ENCODE measurements around the gene BSPH1.
"Not testable (repeated sequence)": the region's sequence is repeated elsewhere in the genome, so short reads cannot be mapped to it uniquely, and the experiment has no call there.

The BSPH1 gene

DNA sequence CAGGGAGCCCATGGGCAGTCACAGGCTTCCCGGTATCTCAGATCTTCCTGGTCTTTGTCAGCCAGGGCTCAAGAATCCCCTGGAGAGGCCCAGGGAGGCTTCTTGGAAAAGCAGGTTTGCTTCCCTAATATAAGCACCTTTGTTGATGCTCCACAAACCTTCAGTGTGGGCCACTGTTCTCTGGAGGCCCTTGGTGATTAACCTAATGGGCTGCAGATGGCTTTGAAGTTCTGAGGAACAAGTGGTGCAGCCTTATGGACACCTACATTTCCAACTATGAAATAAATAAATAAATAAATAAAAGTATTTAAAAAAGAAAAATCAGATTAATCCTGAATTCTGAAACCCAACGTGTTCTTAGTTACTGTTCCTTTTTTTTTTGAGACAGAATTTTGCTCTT lies at the start of gene BSPH1:
TSS of gene BSPH1 (minus strand) at position 101 of the 400 bp plus-strand sequence. CDS start at position 12, 89 bp downstream.
- DNase-seq, result no peak

- DNase-seq, result no peak
These were observed 44.8 kb upstream of the BSPH1 start for GRCh38 chr19:48036765-48037164.

DNA sequence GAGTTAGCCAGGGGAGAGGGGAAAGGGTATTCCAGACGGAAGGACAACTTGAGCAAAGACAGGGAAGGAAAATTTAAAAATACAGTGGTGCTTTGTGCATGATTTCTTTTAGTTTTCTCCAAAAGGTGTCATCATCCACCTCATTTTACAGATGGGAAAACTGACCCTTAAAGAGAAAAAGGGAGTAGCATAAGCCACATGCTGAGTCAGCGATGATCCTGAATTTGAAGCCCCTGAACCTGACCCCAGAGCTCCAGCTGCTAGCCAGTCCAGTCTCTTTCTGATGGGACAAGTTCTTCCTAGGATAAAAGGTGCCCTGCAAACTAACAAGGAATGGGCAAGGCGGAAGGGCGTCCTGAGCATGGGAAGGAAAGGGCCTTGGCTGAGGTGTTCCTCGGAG lies 41.6 kb upstream of the BSPH1 start:
- DNase-seq, result no peak

DNA sequence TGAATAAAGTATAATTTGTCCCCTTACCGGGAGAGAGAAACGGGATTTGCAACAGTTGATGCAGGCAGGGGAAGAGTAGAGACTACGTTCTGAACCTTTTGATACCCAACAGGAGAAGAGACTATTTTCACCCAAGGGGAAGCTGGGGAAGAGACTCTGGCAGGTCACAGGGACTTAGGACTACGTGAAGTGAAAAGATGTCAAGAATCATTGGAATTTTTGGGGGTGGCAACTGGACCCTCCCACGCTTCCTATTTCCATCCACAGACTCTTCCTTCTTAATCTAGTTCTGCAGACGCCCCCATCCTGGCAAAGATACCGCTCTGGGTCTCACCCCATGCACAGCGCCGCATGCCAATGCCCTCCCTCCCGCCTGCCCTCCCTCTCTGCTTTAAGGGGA lies 38.1 kb upstream of the BSPH1 start:
- DNase-seq, result no peak

- DNase-seq, result no peak
These were observed 37.5 kb upstream of the BSPH1 start for GRCh38 chr19:48029431-48029830.

GRCh38 chr19:48025480-48025879 lies 33.5 kb upstream of the BSPH1 start:
- no peak for DNase-seq

DNA sequence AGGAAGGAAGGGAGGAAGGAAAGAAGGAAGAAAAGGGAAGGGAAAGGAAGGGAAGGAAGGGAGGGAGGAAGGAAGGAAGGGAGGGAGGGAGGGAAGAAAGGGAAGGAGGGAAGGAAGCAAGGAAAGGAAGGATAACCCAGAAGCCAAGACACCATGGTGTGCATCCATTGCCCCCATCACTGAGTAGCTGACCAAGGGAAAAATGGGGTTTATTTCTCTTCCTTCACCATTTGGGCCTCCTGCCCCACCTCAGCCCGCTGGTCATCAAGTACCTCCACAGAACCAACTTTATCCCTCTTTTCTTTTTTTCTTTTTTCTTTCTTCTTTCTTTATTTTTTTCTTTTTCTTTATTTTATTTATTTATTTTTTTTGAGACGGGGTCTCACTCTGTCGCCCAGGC lies 31.5 kb upstream of the BSPH1 start:
- DNase-seq, result no peak

GRCh38 chr19:48023011-48023410 lies 31.0 kb upstream of the BSPH1 start:
- no peak for DNase-seq

GRCh38 chr19:48020686-48021085 lies 28.7 kb upstream of the BSPH1 start:
- DNase-seq, result no peak

GRCh38 chr19:48010932-48011758 lies 19.2 kb upstream of the BSPH1 start:
- DNase-seq, result no peak

DNA sequence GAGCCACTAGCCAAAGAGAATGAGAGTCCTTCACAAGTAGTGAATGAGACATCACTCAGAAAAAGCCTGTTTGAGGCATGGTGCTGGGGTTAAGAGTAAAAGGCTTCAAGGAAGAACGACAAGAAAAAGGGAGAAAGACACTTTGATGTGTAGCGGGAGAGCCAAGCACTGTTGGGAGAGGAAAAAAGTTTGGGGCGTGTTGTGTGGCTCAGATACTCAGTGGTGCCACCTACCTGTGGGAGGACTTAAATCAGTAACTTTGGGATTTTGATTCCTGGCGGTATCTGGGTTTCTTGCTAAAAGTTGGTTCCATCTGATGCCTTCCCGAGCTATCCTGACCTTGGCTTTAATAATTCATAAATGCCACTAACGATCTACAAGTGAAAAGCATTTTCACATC lies 14.8 kb upstream of the BSPH1 start:
- DNase-seq, result no peak

DNA sequence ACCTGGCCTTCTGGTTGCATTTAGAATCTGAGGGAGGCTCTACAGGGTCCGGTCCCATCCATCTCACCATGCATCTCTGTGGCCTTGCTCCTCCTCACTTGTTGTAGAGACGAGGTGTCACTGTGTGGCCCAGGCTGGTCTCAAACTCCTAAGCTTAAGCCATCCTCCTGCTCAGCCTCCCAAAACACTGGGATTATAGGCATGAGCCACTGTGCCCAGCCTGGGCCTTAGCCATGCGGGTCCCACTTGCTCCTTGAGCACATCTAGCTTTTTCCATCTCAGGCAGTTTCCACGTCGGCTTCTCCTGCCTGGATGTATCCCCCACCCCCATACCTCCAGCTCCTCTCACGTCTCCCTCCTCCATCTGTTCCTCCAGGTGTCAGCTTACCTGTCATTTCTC lies 12.3 kb upstream of the BSPH1 start:
- no peak for DNase-seq

GRCh38 chr19:48000846-48001245 lies 8.9 kb upstream of the BSPH1 start:
- DNase-seq, result no peak

DNA sequence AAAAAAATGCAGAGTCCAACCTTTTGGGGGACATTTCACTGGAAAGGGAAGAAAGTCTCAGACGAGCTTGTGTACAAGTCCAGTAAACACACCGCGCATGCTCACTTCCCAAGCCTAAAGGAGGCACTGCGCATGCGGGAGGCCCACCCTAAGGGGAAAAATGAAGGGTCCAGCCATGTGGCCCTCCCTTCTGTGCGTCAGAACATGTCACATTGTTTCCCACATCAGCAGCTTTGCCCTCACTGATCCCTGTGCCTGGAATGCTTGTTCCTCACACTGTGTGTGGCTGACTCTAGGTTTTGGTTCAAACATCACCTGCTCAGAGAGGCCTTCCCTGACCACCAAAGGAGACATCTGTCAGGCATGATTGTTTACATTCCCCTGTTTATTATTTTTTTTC lies 6.8 kb upstream of the BSPH1 start:
- DNase-seq, result no peak

GRCh38 chr19:47996230-47996727 lies 4.3 kb upstream of the BSPH1 start:
- no peak for DNase-seq

GRCh38 chr19:47994209-47994802 lies 2.3 kb upstream of the BSPH1 start, which contains the start of gene ELSPBP1:
Gene ELSPBP1 (plus strand): TSS chr19:47994632. CDS start chr19:48008668, 14,036 bp downstream.
- DNase-seq, result no peak

- DNase-seq, result no peak
These were observed 670 bp downstream of the BSPH1 start for GRCh38 chr19:47991191-47991808.

- DNase-seq, result no peak
These were observed 18.4 kb downstream of the BSPH1 start for GRCh38 chr19:47973529-47973928.

DNA sequence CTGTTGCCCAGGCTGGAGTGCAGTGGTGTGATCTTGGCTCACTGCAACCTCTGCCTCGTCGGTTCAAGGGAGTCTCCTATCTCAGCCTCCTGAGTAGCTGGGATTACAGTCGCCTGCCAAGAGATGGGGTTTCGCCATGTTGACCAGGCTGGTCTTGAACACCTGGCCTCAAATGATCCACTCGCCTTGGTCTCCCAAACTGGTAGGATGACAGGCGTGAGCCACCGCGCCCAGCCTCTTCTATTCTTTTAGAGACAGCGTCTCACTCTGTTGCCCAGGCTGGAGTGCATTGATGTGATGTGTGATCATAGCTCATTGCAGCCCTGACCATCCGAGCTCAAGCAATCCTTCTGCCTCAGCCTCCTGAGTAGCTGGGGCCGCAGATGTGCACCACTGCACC lies 36.0 kb downstream of the BSPH1 start:
- not testable (repeated sequence) for DNase-seq

DNA sequence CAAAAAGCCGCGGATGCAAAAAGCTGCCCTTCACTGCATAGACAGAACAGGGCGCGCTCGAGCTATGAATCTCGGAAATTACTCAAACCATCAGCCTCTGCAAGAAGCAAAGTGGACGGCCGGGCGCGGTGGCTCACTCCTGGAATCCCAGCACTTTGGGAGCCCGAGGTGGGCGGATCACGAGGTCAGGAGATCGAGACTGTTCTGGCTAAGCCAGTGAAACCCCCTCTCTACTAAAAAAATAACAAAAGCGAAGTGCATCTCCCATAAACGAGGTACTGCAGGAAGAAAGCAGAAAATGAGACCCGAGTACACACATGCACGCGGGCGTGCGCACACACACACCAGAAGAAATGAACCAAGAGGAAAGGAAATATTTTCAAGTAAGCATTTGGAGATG lies 39.8 kb downstream of the BSPH1 start:
- DNase-seq, result not testable (repeated sequence)

GRCh38 chr19:47949852-47950521 lies 42.0 kb downstream of the BSPH1 start:
- not testable (repeated sequence) for DNase-seq

- not testable (repeated sequence) for DNase-seq
These were observed 63.4 kb downstream of the BSPH1 start for GRCh38 chr19:47928581-47928980.

DNA sequence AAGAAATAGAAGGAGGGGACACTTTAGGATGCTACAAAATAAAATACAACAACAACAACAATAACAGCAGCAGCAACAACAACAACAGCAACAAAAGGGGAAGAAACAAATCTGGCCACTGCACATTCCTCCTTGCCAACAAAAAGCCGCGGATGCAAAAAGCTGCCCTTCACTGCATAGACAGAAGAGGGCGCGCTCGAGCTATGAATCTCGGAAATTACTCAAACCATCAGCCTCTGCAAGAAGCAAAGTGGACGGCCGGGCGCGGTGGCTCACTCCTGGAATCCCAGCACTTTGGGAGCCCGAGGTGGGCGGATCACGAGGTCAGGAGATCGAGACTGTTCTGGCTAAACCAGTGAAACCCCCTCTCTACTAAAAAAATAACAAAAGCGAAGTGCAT lies 71.9 kb downstream of the BSPH1 start:
- DNase-seq, result not testable (repeated sequence)

Data from CD4-positive, alpha-beta T cell treated with Interleukin-17A for 1 hour (primary cell).